Type B pancreatic cell (in vitro differentiated cells): ENCODE measurements around the gene HRH3. TPM values are rescaled to one million over a fixed set of nuclear protein-coding genes. Genes with fewer than 3 reads are reported as not detected.

Source experiments
- DNase-seq: peaks from one replicate; pipeline ENCODE4 v3.0.0; 2021; ENCODE audit warnings: mixed read lengths; ENCODE audit not compliant: unreplicated experiment; ENCODE audit errors: extremely low spot score
- H3K27ac Mint-ChIP-seq: 2 replicates; pipeline ENCODE4 v1.8.0; 2021; ENCODE audit warnings: mild to moderate bottlenecking, mixed read lengths
- H3K27me3 Mint-ChIP-seq: 2 replicates; pipeline ENCODE4 v1.8.0; 2021; ENCODE audit warnings: mixed read lengths
- H3K36me3 Mint-ChIP-seq: 2 replicates; pipeline ENCODE4 v1.8.0; 2021; ENCODE audit warnings: mixed read lengths
- H3K4me1 Mint-ChIP-seq: one replicate; pipeline ENCODE4 v1.8.0; 2021; ENCODE audit warnings: mixed read lengths; ENCODE audit not compliant: unreplicated experiment
- H3K4me3 Mint-ChIP-seq: 2 replicates; pipeline ENCODE4 v1.8.0; 2021; ENCODE audit warnings: mild to moderate bottlenecking, mixed read lengths
- H3K9me3 Mint-ChIP-seq: 2 replicates; pipeline ENCODE4 v1.8.0; 2021; ENCODE audit warnings: mixed read lengths
- total RNA-seq: library from RNA; stranded (reverse); gene quantifications from 2 replicates; pipeline ENCODE4 v1.2.1, GENCODE V29; 2021; ENCODE audit warnings: low replicate concordance
- TF ChIP-seq, protein P1 (sequence below): fragments of 200-600 bp; sonication (generic); conservative IDR thresholded peaks from 2 replicates; pipeline ENCODE4 v1.5.0; 2021; ENCODE audit warnings: antibody characterized with exemption, mild to moderate bottlenecking

HRH3 gene
- total RNA-seq, 1 donor from 2014 or later, result 0.53 TPM

GRCh38 chr20:62208061-62208794 lies 11.8 kb downstream of the HRH3 start:
- Mint-ChIP-seq H3K9me3 (no peaks in the 10 kb centered on the region), H3K36me3 (no peaks in the 10 kb centered on the region), H3K27me3 (peaks cover 7% of the 10 kb centered on the region), H3K27ac (no peak overlapping the region), H3K4me3 (no peak overlapping the region), H3K4me1 (peaks cover 4% of the 10 kb centered on the region)
- no peak for DNase-seq
- TF ChIP-seq, protein P1, sequence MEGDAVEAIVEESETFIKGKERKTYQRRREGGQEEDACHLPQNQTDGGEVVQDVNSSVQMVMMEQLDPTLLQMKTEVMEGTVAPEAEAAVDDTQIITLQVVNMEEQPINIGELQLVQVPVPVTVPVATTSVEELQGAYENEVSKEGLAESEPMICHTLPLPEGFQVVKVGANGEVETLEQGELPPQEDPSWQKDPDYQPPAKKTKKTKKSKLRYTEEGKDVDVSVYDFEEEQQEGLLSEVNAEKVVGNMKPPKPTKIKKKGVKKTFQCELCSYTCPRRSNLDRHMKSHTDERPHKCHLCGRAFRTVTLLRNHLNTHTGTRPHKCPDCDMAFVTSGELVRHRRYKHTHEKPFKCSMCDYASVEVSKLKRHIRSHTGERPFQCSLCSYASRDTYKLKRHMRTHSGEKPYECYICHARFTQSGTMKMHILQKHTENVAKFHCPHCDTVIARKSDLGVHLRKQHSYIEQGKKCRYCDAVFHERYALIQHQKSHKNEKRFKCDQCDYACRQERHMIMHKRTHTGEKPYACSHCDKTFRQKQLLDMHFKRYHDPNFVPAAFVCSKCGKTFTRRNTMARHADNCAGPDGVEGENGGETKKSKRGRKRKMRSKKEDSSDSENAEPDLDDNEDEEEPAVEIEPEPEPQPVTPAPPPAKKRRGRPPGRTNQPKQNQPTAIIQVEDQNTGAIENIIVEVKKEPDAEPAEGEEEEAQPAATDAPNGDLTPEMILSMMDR, result no peak

GRCh38 chr20:62206388-62206775 lies 13.7 kb downstream of the HRH3 start:
- H3K4me1 Mint-ChIP-seq, result no peaks in the 10 kb centered on the region
- H3K4me3 Mint-ChIP-seq, result no peak overlapping the region
- TF ChIP-seq, protein P1, result no peak
- H3K9me3 Mint-ChIP-seq, result no peaks in the 10 kb centered on the region
- no peak for DNase-seq
- peaks cover 3% of the 10 kb centered on the region for H3K36me3 Mint-ChIP-seq
- no peak overlapping the region for H3K27ac Mint-ChIP-seq
- peaks cover 3% of the 10 kb centered on the region for H3K27me3 Mint-ChIP-seq

DNA sequence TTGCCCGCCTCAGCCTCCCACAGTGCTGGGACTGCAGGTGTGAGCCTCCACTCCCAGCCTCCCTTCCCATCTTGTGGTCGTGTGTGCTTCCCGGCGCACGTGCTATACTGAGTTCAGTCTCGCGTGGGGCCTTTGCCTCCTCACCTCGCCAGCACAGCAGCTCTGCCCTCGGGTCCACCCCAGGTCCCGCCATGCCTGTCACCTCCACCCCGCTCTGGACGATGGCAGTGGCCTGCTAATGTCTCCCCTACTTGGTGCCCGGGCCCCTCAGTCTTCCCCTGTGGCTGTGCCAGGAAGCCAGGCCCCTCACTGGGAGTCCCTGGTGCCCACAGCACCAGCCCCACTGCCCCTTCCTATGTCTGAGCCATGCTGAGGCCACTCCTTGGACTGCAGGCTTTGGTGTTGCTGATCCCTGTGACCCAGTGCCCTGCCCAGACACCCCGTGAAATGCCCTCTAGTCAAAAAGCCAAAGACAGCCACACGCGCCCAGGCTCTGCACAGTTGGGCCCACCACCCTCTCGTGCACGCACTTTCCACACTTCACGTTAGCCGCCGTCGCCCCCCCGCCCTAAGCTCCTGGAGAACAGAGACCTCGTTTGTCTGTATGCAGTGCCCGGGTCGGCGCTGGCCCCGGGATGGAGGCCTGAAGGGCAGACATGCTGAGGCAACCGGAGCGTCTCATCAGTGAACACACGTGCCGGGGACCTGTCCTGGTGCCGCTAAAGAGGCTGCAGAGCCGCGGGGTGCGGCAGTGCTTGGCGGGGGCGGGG lies 14.3 kb downstream of the HRH3 start:
- Mint-ChIP-seq H3K4me3 (no peak overlapping the region), H3K4me1 (no peaks in the 10 kb centered on the region)

GRCh38 chr20:62203378-62204030 lies 16.6 kb downstream of the HRH3 start:
- Mint-ChIP-seq H3K27me3 (no peaks in the 10 kb centered on the region), H3K9me3 (no peaks in the 10 kb centered on the region), H3K36me3 (peaks cover 16% of the 10 kb centered on the region), H3K4me3 (no peak overlapping the region), H3K27ac (no peak overlapping the region), H3K4me1 (no peaks in the 10 kb centered on the region)
- no peak for DNase-seq
- TF ChIP-seq, protein P1, result no peak

More for the DNA sequence above, 14.3 kb downstream of the HRH3 start:
- TF ChIP-seq, protein P1, result no peak
- DNase-seq, result no peak
- H3K36me3 Mint-ChIP-seq, result peaks cover 3% of the 10 kb centered on the region
- H3K27me3 Mint-ChIP-seq, result peaks cover 3% of the 10 kb centered on the region
- H3K27ac Mint-ChIP-seq, result no peak overlapping the region
- no peaks in the 10 kb centered on the region for H3K9me3 Mint-ChIP-seq

DNA sequence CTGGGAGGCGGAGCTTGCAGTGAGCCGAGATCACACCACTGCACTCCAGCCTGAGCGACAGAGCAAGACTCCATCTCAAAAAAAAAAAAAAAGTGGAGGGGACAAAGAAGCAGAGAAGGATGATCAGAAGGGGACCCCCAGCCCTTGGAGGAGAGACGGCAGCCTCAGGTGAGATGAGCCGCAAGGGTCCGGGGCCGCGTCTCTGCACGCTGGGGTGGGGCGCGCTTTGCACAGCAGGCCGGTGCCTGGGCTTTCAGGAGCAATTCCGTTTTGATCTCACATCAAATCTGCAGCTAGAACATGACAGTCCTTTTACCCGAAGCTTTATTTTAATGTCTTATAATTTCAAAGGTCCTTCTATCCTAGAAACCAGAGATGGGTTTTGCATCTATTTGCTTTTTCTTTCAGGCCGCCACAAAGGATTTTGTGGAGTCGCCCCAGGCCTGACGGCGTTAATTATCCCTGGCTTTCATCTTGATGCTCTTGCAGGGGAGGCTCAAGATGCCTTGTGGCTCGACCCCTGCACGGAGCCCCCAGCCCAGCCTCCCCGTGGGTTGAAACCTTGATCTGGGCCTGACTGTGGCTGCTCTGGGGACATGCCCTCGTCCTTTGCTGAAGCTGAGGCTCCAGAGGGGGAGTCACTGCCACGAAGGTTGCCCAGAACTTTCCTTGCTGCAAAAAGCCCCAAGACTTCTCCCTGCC lies 17.3 kb downstream of the HRH3 start:
- Mint-ChIP-seq H3K9me3 (no peaks in the 10 kb centered on the region), H3K4me1 (no peaks in the 10 kb centered on the region), H3K36me3 (peaks cover 16% of the 10 kb centered on the region), H3K27ac (no peak overlapping the region), H3K27me3 (no peaks in the 10 kb centered on the region), H3K4me3 (no peak overlapping the region)
- DNase-seq, result no peak
- TF ChIP-seq, protein P1, result no peak
